Stimulated activated memory B cell treated with anti-CD40 and anti-IgM and Interleukin-4, amounts not matched to agents 10 μg/mL and 1 μg/mL and 100 μg/mL, for 72 hours (primary cell): ENCODE data around the gene SMARCA5.
A peak's percentile ranks its signal among the peaks of the same experiment; 100 is the strongest.

Experiments used
- ATAC-seq: fragments of 150-1000 bp; cut with Tn5 transposase; 2 replicates; pipeline ENCODE4 v1.10.0; 2021
- H3K27ac Mint-ChIP-seq: one replicate; pipeline ENCODE4 v1.8.0; 2022; ENCODE audit warnings: mild to moderate bottlenecking, mixed read lengths
- H3K27me3 Mint-ChIP-seq: one replicate; pipeline ENCODE4 v1.8.0; 2022; ENCODE audit warnings: mixed read lengths
- H3K36me3 Mint-ChIP-seq: one replicate; pipeline ENCODE4 v1.8.0; 2022; ENCODE audit warnings: mixed read lengths
- H3K4me1 Mint-ChIP-seq: one replicate; pipeline ENCODE4 v1.8.0; 2022; ENCODE audit warnings: mixed read lengths
- H3K4me3 Mint-ChIP-seq: one replicate; pipeline ENCODE4 v1.8.0; 2022; ENCODE audit warnings: mild to moderate bottlenecking, moderate library complexity, mixed read lengths
- H3K9me3 Mint-ChIP-seq: one replicate; pipeline ENCODE4 v1.8.0; 2022; ENCODE audit warnings: mixed read lengths

The SMARCA5 gene, protein sequence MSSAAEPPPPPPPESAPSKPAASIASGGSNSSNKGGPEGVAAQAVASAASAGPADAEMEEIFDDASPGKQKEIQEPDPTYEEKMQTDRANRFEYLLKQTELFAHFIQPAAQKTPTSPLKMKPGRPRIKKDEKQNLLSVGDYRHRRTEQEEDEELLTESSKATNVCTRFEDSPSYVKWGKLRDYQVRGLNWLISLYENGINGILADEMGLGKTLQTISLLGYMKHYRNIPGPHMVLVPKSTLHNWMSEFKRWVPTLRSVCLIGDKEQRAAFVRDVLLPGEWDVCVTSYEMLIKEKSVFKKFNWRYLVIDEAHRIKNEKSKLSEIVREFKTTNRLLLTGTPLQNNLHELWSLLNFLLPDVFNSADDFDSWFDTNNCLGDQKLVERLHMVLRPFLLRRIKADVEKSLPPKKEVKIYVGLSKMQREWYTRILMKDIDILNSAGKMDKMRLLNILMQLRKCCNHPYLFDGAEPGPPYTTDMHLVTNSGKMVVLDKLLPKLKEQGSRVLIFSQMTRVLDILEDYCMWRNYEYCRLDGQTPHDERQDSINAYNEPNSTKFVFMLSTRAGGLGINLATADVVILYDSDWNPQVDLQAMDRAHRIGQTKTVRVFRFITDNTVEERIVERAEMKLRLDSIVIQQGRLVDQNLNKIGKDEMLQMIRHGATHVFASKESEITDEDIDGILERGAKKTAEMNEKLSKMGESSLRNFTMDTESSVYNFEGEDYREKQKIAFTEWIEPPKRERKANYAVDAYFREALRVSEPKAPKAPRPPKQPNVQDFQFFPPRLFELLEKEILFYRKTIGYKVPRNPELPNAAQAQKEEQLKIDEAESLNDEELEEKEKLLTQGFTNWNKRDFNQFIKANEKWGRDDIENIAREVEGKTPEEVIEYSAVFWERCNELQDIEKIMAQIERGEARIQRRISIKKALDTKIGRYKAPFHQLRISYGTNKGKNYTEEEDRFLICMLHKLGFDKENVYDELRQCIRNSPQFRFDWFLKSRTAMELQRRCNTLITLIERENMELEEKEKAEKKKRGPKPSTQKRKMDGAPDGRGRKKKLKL

DNA sequence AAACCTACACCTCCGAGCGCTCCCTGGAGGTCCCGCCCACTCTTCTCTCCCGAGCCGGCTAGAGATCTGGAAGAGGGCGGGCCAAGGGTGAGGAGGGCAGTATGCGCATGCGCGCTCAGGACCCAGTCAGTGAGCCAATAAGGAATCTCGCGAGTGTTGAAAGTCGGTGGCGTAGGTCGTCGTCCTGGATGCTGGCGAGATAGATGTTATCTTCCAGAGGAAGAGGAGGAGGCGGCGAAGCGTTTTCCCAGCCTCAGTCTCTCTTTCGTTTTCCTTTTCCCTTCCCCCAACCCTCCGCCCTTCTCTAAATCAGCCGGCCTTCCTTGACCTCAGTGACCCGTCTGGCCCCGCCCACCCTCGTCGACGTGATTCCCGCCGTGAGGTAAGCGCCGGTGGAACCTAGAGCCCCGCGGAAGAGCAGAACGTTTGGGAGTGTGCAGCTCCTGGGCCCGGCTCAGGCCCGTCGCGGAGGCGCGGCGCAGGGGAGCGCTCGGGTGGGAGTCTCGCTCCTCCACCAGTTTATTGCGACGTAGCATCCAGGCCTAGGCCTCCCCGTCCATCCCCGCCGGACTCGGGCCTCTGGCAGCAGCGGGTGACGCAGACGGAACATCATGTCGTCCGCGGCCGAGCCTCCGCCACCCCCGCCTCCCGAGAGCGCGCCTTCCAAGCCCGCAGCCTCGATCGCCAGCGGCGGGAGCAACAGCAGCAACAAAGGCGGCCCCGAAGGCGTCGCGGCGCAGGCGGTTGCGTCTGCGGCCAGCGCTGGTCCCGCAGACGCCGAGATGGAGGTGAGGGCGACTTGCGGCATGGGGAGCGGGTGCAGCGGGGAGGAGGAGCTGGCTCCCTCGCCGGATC is at the start of gene SMARCA5:
Gene SMARCA5 (plus strand): TSS at position 389 of the 855 bp plus-strand sequence. CDS start 223 bp downstream, at position 612.
- H3K36me3 Mint-ChIP-seq: peaks cover 11% of the 10 kb centered on the region
- peak within 1 kb of the TSS; percentile 92 for H3K27ac Mint-ChIP-seq
- no peaks in the 10 kb centered on the region for H3K9me3 Mint-ChIP-seq
- ATAC-seq: peak; percentile 96
- peak within 1 kb of the TSS; percentile 93 for H3K4me3 Mint-ChIP-seq
- peaks cover 34% of the 10 kb centered on the region for H3K4me1 Mint-ChIP-seq
- H3K27me3 Mint-ChIP-seq: no peaks in the 10 kb centered on the region

GRCh38 chr4:143473334-143474126 is 40.0 kb upstream of the SMARCA5 start:
- no peak overlapping the region for H3K4me3 Mint-ChIP-seq

GRCh38 chr4:143477487-143477886 is 36.0 kb upstream of the SMARCA5 start:
- Mint-ChIP-seq H3K4me3 (no peak overlapping the region), H3K27ac (no peak overlapping the region), H3K36me3 (no peaks in the 10 kb centered on the region), H3K9me3 (no peaks in the 10 kb centered on the region), H3K4me1 (peaks cover 6% of the 10 kb centered on the region), H3K27me3 (no peaks in the 10 kb centered on the region)
- no peak for ATAC-seq

More at GRCh38 chr4:143473334-143474126, 40.0 kb upstream of the SMARCA5 start:
- Mint-ChIP-seq H3K36me3 (no peaks in the 10 kb centered on the region), H3K9me3 (no peaks in the 10 kb centered on the region), H3K4me1 (peaks cover 6% of the 10 kb centered on the region), H3K27me3 (no peaks in the 10 kb centered on the region), H3K27ac (no peak overlapping the region)
- no peak for ATAC-seq

GRCh38 chr4:143481361-143481760 is 32.1 kb upstream of the SMARCA5 start:
- Mint-ChIP-seq H3K4me1 (no peaks in the 10 kb centered on the region), H3K4me3 (no peak overlapping the region), H3K9me3 (no peaks in the 10 kb centered on the region), H3K27me3 (peaks cover 20% of the 10 kb centered on the region), H3K36me3 (no peaks in the 10 kb centered on the region), H3K27ac (no peak overlapping the region)
- ATAC-seq: no peak

DNA sequence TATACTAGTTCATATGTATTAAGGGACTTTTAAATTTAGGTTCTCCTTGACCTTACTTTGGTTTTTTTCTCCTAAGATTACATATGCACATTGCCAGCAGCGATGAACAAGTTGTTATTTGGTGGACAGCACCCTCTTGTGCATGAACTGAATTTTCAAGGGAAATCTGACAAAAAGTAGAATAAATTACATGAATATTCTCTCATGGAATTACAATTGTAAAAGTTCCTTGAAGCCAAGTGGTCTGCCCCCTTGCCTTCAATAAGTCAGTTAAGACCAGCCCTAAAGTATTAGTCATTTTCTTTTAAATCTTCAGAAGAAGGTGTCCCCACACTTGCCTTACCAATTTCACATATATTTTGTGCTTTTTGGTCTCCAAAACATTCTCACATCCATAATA is 30.7 kb upstream of the SMARCA5 start:
- Mint-ChIP-seq H3K27ac (no peak overlapping the region), H3K4me1 (no peaks in the 10 kb centered on the region), H3K36me3 (no peaks in the 10 kb centered on the region), H3K9me3 (no peaks in the 10 kb centered on the region), H3K27me3 (peaks cover 20% of the 10 kb centered on the region), H3K4me3 (no peak overlapping the region)
- no peak for ATAC-seq

GRCh38 chr4:143486314-143486713 is 27.2 kb upstream of the SMARCA5 start:
- Mint-ChIP-seq H3K4me3 (no peak overlapping the region), H3K9me3 (no peaks in the 10 kb centered on the region), H3K36me3 (no peaks in the 10 kb centered on the region), H3K4me1 (no peaks in the 10 kb centered on the region), H3K27me3 (peaks cover 43% of the 10 kb centered on the region), H3K27ac (no peak overlapping the region)
- ATAC-seq: no peak

DNA sequence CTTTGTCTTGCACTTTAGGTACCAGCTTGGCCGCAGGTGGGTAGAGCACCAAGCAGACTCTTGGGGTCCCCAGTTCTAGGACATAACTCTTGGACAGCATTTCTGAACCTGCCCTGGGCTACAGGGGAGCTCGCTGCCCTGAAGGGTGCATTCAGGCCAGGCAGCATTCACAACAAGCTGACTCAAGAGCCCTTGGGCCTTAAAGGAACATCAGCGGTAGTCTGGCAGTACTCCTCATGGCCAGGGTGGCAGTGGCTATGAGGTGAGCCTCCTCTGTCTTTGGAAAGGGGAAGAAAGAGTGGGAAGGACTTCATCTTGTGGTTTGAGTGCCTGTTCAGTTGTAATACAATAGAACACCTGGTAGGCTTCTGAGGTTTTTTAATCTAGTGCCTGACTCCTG is 24.8 kb upstream of the SMARCA5 start:
- no peaks in the 10 kb centered on the region for H3K36me3 Mint-ChIP-seq
- H3K27me3 Mint-ChIP-seq: peaks cover 48% of the 10 kb centered on the region
- H3K4me1 Mint-ChIP-seq: no peaks in the 10 kb centered on the region
- ATAC-seq: no peak
- no peak overlapping the region for H3K27ac Mint-ChIP-seq
- no peaks in the 10 kb centered on the region for H3K9me3 Mint-ChIP-seq
- no peak overlapping the region for H3K4me3 Mint-ChIP-seq

- Mint-ChIP-seq H3K4me1 (no peaks in the 10 kb centered on the region), H3K27me3 (peaks cover 47% of the 10 kb centered on the region), H3K36me3 (no peaks in the 10 kb centered on the region), H3K27ac (no peak overlapping the region), H3K4me3 (no peak overlapping the region), H3K9me3 (no peaks in the 10 kb centered on the region)
- ATAC-seq: no peak
Observed at GRCh38 chr4:143489106-143489505, 24.4 kb upstream of the SMARCA5 start.

GRCh38 chr4:143498021-143498420 is 15.5 kb upstream of the SMARCA5 start:
- H3K27me3 Mint-ChIP-seq: no peaks in the 10 kb centered on the region
- H3K4me1 Mint-ChIP-seq: no peaks in the 10 kb centered on the region
- ATAC-seq: no peak
- no peak overlapping the region for H3K27ac Mint-ChIP-seq
- no peak overlapping the region for H3K4me3 Mint-ChIP-seq
- H3K36me3 Mint-ChIP-seq: no peaks in the 10 kb centered on the region
- peaks cover 2% of the 10 kb centered on the region for H3K9me3 Mint-ChIP-seq

- H3K27me3 Mint-ChIP-seq: no peaks in the 10 kb centered on the region
- H3K27ac Mint-ChIP-seq: no peak overlapping the region
Observed at GRCh38 chr4:143502231-143502630, 11.3 kb upstream of the SMARCA5 start.

DNA sequence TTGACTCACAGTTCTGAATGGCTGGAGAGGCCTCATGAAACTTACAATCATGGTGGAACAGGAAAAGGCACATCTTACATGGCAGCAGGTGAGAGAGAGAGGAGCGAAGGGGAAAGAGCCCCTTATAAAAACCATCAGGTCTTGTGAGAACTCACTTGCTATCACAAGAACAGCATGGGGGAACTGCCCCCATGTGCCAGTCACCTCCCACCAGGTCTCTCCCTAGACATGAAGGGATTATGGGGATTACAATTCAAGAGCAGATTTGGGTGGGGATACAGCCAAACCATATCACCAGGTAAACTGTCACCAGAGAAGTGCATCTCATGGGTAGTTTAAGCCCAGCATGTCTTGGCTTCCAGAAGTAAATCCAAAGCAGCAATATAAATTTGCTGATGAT is 7.5 kb upstream of the SMARCA5 start:
- Mint-ChIP-seq H3K4me3 (no peak overlapping the region), H3K27me3 (no peaks in the 10 kb centered on the region), H3K4me1 (no peaks in the 10 kb centered on the region), H3K9me3 (peaks cover 2% of the 10 kb centered on the region), H3K36me3 (no peaks in the 10 kb centered on the region), H3K27ac (no peak overlapping the region)
- ATAC-seq: no peak

More at GRCh38 chr4:143502231-143502630, 11.3 kb upstream of the SMARCA5 start:
- no peaks in the 10 kb centered on the region for H3K36me3 Mint-ChIP-seq
- no peaks in the 10 kb centered on the region for H3K4me1 Mint-ChIP-seq
- ATAC-seq: no peak
- H3K4me3 Mint-ChIP-seq: no peak overlapping the region
- H3K9me3 Mint-ChIP-seq: peaks cover 2% of the 10 kb centered on the region

GRCh38 chr4:143511906-143512305 is 1.6 kb upstream of the SMARCA5 start:
- Mint-ChIP-seq H3K36me3 (peaks cover 7% of the 10 kb centered on the region), H3K4me1 (peaks cover 27% of the 10 kb centered on the region), H3K9me3 (no peaks in the 10 kb centered on the region), H3K27ac (no peak overlapping the region), H3K27me3 (no peaks in the 10 kb centered on the region), H3K4me3 (no peak overlapping the region)
- ATAC-seq: no peak

DNA sequence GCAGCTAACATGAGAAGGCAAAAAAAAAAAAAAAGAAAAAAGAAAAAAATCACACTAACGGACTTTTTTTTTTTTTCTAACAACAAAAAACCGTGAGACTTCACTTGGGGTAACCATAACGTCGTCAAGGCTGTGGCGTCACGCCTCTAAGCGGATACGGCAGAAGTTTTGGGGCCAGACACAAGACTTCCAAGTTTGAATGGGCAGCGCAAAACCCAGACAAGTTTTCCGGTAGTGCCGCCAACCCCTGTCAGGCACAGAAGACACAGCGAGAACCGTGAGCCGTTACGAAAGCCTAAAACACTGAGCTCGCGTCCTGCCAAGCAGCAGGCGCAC is 556 bp upstream of the SMARCA5 start:
- no peaks in the 10 kb centered on the region for H3K27me3 Mint-ChIP-seq
- H3K4me1 Mint-ChIP-seq: peaks cover 34% of the 10 kb centered on the region
- peak overlapping the region; percentile 92 for H3K27ac Mint-ChIP-seq
- peak overlapping the region; percentile 93 for H3K4me3 Mint-ChIP-seq
- ATAC-seq: peak; percentile 72
- peaks cover 11% of the 10 kb centered on the region for H3K36me3 Mint-ChIP-seq
- no peaks in the 10 kb centered on the region for H3K9me3 Mint-ChIP-seq

GRCh38 chr4:143514169-143514495 is 630 bp downstream of the SMARCA5 start:
- Mint-ChIP-seq H3K36me3 (peaks cover 17% of the 10 kb centered on the region), H3K4me3 (peak overlapping the region; percentile 93), H3K27ac (peak overlapping the region; percentile 92), H3K9me3 (no peaks in the 10 kb centered on the region), H3K27me3 (no peaks in the 10 kb centered on the region), H3K4me1 (peaks cover 40% of the 10 kb centered on the region)
- ATAC-seq: no peak
